Common myeloid progenitor, CD34-positive (primary cell): Measurements from ENCODE around the gene PCBD2.

Source experiments
- CTCF ChIA-PET: fragments of 350-600 bp; sonication (Branson Sonifier 250); formaldehyde crosslinking; loops from one replicate; lab custom pipeline; 2021; ENCODE audit warnings: antibody characterized with exemption; lab: Charles Lee
- POLR2A ChIA-PET: fragments of 350-600 bp; sonication (Branson Sonifier 250); formaldehyde crosslinking; loops from one replicate; lab custom pipeline; 2021; ENCODE audit warnings: antibody characterized with exemption; lab: Charles Lee
- DNase-seq, 3 donors: peaks; one replicate each; pipeline versions ENCODE4 v3.0.0 to v3.0.0-alpha.2; 2013
- H3K27ac ChIP-seq, 2 experiments: 1 replicate in 1 of 2; 2 replicates in 1 of 2; pipeline ENCODE4 v1.7.0; 2013; ENCODE audit warnings: inconsistent platforms in 2 of 2, low read length in 2 of 2, mild to moderate bottlenecking in 2 of 2, low read depth in 1 of 2, moderate library complexity in 1 of 2; ENCODE audit not compliant: severe bottlenecking in 2 of 2, insufficient read depth in 1 of 2, poor library complexity in 1 of 2
- H3K27me3 ChIP-seq, 5 experiments: replicated peaks in 2 of 5; 1 replicate in 3 of 5; 2 replicates in 2 of 5; pipeline versions ENCODE4 v1.6.1 to v1.7.0; 2013; ENCODE audit warnings: low read length in 4 of 5, mild to moderate bottlenecking in 2 of 5, moderate library complexity in 2 of 5, inconsistent platforms in 1 of 5; ENCODE audit not compliant: insufficient read depth in 5 of 5, control insufficient read depth in 4 of 5
- H3K36me3 ChIP-seq, 4 experiments: 1 replicate in 2 of 4; 2 replicates in 2 of 4; pipeline versions ENCODE4 v1.6.1 to v1.7.0; 2013; ENCODE audit warnings: low read length in 3 of 4, control low read depth in 1 of 4, mild to moderate bottlenecking in 1 of 4; ENCODE audit not compliant: control insufficient read depth in 4 of 4, insufficient read depth in 4 of 4
- H3K4me1 ChIP-seq, 4 experiments: 1 replicate in 3 of 4; 2 replicates in 1 of 4; pipeline versions ENCODE4 v1.6.1 to v1.7.1; 2013; ENCODE audit warnings: low read length in 3 of 4, mild to moderate bottlenecking in 3 of 4, control low read depth in 1 of 4, inconsistent platforms in 1 of 4, moderate library complexity in 1 of 4; ENCODE audit not compliant: control insufficient read depth in 4 of 4, insufficient read depth in 4 of 4; ENCODE audit errors: control extremely low read depth in 1 of 4
- H3K4me3 ChIP-seq, 7 experiments: 1 replicate in 4 of 7; 2 replicates in 3 of 7; pipeline versions ENCODE4 v1.5.1 to v1.7.0; 2013; ENCODE audit warnings: mild to moderate bottlenecking in 7 of 7, low read length in 6 of 7, moderate library complexity in 6 of 7, inconsistent platforms in 2 of 7, low read depth in 2 of 7, control low read depth in 1 of 7; ENCODE audit not compliant: insufficient read depth in 4 of 7, control insufficient read depth in 1 of 7; ENCODE audit errors: extremely low read depth in 1 of 7
- H3K9me3 ChIP-seq, 5 experiments: 1 replicate in 4 of 5; 2 replicates in 1 of 5; pipeline versions ENCODE4 v1.6.1 to v1.7.1; 2013; ENCODE audit warnings: low read length in 4 of 5, mild to moderate bottlenecking in 2 of 5, inconsistent platforms in 1 of 5, low read depth in 1 of 5, moderate library complexity in 1 of 5; ENCODE audit not compliant: control insufficient read depth in 4 of 5, insufficient read depth in 2 of 5; ENCODE audit errors: control extremely low read depth in 1 of 5
- WGBS: methylation state at CpG from one replicate; pipeline ENCODE4 v1.1.5; 2013; ENCODE audit not compliant: insufficient coverage; 5-methylcytosine and 5-hydroxymethylcytosine counted together

PCBD2 gene

DNA sequence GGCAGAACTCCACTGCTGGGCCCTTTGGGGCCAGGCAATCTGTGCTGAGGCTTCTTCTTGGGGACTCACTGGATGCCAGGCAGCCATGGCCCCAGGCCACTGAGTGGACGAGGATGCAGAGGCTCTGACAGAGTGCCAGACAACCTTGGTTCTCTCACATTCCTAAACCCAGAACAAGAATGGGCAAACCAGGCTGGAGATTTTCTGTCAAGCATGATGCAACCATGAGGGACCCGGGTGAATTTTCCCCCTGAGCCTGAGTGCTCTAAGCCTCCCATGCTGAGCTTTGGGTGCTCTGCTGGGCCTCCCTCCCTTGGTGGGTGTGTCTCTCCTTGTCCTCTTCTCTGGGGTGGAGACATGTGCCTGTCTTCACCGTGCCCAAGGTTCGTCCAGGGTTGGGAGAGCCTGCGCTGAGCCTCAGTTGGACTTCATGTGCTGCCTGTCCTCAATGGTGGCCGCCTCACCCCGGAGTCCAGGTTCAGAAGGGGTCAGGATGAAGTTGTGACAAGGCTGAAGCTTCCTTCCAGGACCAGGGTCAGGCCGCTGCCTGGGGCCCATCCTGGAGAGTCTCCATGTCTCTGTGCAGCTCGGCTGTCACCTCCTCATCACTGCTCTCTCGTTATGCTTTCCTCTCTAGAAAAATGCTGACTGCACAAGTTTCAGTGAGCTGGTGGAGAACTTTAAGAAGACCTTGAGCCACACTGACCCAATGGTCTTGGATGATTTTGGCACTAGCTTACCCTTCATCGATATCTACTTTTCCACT is 105.0 kb downstream of the PCBD2 start:
- no peak overlapping the region for H3K27ac ChIP-seq
- 96% methylated on average over 10 of the region's 11 CpGs for WGBS
- no peak for DNase-seq
- H3K36me3 ChIP-seq, result no peaks in the 10 kb centered on the region
- H3K4me3 ChIP-seq, result no peak overlapping the region
- POLR2A ChIA-PET, result no interaction called here
- no peaks in the 10 kb centered on the region for H3K4me1 ChIP-seq
- CTCF ChIA-PET, result interaction anchor here (0.6 kb wide), 1 partner anchor 23 kb away, joined by 3 read pairs; no protein-coding TSS in a partner anchor
- no peaks in the 10 kb centered on the region for H3K9me3 ChIP-seq
- H3K27me3 ChIP-seq, result peaks cover 0 to 4% (median 0%) of the 10 kb centered on the region in 5 experiments

DNA sequence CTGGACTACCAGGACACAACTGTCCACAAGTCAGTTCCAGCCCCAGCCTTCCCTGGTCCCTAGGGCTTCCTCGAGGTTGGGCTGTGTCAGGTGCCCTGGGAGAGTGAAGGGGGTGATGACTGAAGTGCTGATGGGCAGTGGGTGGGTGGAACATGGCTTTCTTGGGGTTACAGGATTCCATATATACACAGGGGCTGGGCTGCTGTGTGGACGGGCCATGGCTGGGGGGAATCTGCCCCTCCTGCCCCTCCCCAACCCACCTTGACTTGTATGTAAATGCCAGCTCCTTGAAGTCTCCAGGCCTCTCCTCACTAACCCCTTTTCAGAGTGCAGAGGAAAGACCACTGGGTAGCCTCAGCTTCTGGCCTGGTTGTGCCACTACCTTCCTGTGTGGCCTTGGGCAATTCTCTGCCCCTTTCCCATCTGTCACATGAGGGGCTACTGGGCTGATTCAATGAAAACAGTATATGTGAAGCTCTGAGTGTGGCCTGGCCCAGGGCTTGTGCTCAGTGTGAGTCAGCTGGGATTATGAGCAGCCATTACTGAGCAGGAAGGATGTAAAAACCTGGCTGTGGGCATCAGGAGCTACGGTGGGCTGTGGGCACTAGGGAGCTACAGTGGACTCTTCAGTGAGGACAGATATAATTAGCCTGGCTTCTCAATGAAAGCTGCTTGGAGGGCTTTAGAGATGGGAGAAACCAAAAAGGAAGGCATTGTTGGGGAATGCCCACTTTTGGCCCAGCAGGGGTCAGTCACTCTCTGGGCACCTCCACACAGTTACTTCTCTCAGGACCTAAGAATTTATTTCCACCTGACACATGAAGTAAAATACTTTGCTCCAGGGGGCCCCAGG is 105.8 kb downstream of the PCBD2 start:
- 85% methylated on average over 3 of the region's 3 CpGs for WGBS
- ChIA-PET POLR2A (no interaction called here), CTCF (interaction anchor here (0.6 kb wide), 1 partner anchor 24 kb away, joined by 3 read pairs; no protein-coding TSS in a partner anchor)
- Histone ChIP-seq H3K9me3 (no peaks in the 10 kb centered on the region), H3K4me3 (no peak overlapping the region), H3K27ac (no peak overlapping the region), H3K4me1 (no peaks in the 10 kb centered on the region), H3K27me3 (peaks cover 0 to 6% (median 0%) of the 10 kb centered on the region in 5 experiments), H3K36me3 (no peaks in the 10 kb centered on the region)
- no peak for DNase-seq

DNA sequence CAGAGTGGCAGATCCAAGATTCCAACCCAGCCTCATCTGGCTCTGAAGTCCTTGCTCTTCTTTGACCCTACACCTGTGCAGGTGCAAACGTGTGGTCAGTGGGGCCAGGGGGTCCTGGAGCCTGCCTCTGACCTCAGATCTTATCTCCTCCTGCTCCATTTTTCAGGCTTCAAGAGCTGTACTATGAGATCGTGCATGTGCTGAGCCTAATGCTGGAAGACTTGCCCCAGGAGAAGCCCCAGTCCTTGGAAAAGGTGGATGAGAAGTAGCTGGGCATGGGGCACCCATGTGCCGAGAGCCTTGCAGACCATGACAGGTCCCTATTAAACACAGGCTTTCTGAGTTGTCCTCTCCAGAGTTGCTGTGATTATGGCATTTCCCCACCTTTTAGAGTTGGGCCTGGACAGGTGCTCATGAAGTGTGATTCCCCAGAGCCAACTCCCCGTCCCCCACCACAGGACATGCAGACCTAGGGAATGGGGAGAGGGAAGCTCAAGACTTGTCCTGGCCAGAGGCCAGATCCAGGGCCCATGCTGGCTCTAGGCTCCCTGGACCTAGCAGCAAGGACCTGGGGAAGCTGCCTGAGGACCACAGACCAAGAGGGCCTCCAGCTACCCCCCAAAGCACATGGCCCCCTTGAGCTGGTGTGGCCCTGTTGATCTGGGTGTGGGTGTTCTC is 106.6 kb downstream of the PCBD2 start:
- H3K9me3 ChIP-seq, result no peaks in the 10 kb centered on the region
- peaks cover 0 to 6% (median 0%) of the 10 kb centered on the region in 5 experiments for H3K27me3 ChIP-seq
- 95% methylated on average over 3 of the region's 4 CpGs for WGBS
- no peak overlapping the region for H3K27ac ChIP-seq
- ChIA-PET POLR2A (no interaction called here), CTCF (interaction anchor here (1.1 kb wide), 1 partner anchor 180 kb away, joined by 4 read pairs; no protein-coding TSS in a partner anchor)
- no peaks in the 10 kb centered on the region for H3K36me3 ChIP-seq
- H3K4me1 ChIP-seq, result no peaks in the 10 kb centered on the region
- H3K4me3 ChIP-seq, result no peak overlapping the region
- DNase-seq, result no peak

DNA sequence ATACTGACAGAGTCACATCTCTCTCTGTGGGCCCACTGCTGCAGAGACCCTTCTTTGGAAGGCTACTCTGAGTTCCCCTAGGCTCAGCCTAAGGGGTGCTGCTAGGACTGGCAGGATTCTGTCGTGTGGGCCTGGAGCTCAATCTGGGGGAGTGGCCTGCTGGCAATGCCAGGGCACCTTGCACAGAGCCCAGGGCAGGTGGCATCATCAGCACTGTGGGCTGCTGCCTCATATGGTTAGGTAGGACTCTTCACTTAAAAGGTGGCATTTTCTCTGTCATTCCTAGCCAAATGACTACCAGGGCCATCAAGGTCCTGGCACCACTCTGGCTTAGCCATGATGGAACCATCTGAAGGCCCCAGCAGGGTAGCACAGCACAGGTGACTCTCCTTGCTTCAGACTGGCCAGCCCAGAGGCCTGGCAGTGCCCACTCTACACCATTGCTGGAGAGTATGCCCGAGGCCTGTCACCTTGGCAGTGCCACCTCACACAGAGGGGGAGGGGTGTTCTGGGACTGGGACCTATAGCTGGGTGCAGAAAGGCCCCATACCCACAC is 107.2 kb downstream of the PCBD2 start:
- 100% methylated on average over 1 of the region's 2 CpGs for WGBS
- Histone ChIP-seq H3K36me3 (no peaks in the 10 kb centered on the region), H3K4me3 (no peak overlapping the region), H3K4me1 (no peaks in the 10 kb centered on the region), H3K9me3 (no peaks in the 10 kb centered on the region), H3K27me3 (peaks cover 0 to 6% (median 0%) of the 10 kb centered on the region in 5 experiments), H3K27ac (no peak overlapping the region)
- DNase-seq, result no peak
- ChIA-PET POLR2A (no interaction called here), CTCF (interaction anchor here (1.1 kb wide), 1 partner anchor 179 kb away, joined by 4 read pairs; no protein-coding TSS in a partner anchor)
